HEK293 (cell line): ENCODE measurements around the gene NFKBIA.

Experiments
- BCL11A ChIP-seq: fragments of 450-650 bp; formaldehyde crosslinking; IDR thresholded peaks from 2 replicates; pipeline ENCODE4 v1.5.1; 2016; ENCODE audit warnings: low read depth, missing biosample characterization, missing genetic modification characterization
- GLIS1 ChIP-seq: fragments of 450-650 bp; formaldehyde crosslinking; IDR thresholded peaks from 2 replicates; pipeline ENCODE4 v1.5.1; 2016; ENCODE audit warnings: missing biosample characterization, missing genetic modification characterization
- KLF7 ChIP-seq: fragments of 450-650 bp; formaldehyde crosslinking; IDR thresholded peaks from 2 replicates; pipeline ENCODE4 v1.5.1; 2016; ENCODE audit warnings: missing biosample characterization, missing genetic modification characterization, borderline replicate concordance
- KLF8 ChIP-seq: fragments of 450-650 bp; formaldehyde crosslinking; IDR thresholded peaks from 2 replicates; pipeline ENCODE4 v1.5.1; 2016; ENCODE audit warnings: missing biosample characterization, missing genetic modification characterization
- KLF9 ChIP-seq: fragments of 450-650 bp; formaldehyde crosslinking; IDR thresholded peaks from 2 replicates; pipeline ENCODE4 v1.5.1; 2016; ENCODE audit warnings: missing biosample characterization, missing genetic modification characterization, low read depth
- SP2 ChIP-seq: fragments of 450-650 bp; formaldehyde crosslinking; IDR thresholded peaks from 2 replicates; pipeline ENCODE4 v1.5.1; 2016; ENCODE audit warnings: missing biosample characterization, missing genetic modification characterization
- SP3 ChIP-seq: fragments of 450-650 bp; formaldehyde crosslinking; IDR thresholded peaks from 2 replicates; pipeline ENCODE4 v1.5.1; 2016; ENCODE audit warnings: missing biosample characterization, missing genetic modification characterization
- ZBTB21 ChIP-seq: fragments of 450-650 bp; formaldehyde crosslinking; IDR thresholded peaks from 2 replicates; pipeline ENCODE4 v1.5.1; 2017; ENCODE audit warnings: missing biosample characterization, missing genetic modification characterization
- ZNF10 ChIP-seq: fragments of 450-650 bp; formaldehyde crosslinking; IDR thresholded peaks from 2 replicates; pipeline ENCODE4 v1.5.1; 2017; ENCODE audit warnings: missing biosample characterization, missing genetic modification characterization
- ZNF248 ChIP-seq: fragments of 450-650 bp; formaldehyde crosslinking; IDR thresholded peaks from 2 replicates; pipeline ENCODE4 v1.5.1; 2017; ENCODE audit warnings: missing biosample characterization, missing genetic modification characterization
- ZNF302 ChIP-seq: fragments of 450-650 bp; formaldehyde crosslinking; IDR thresholded peaks from 2 replicates; pipeline ENCODE4 v1.5.1; 2016; ENCODE audit warnings: missing biosample characterization, missing genetic modification characterization, low read depth
- ZNF341 ChIP-seq: fragments of 450-650 bp; formaldehyde crosslinking; IDR thresholded peaks from 2 replicates; pipeline ENCODE4; 2016; ENCODE audit warnings: low read depth, missing biosample characterization, missing genetic modification characterization
- ZNF423 ChIP-seq: fragments of 450-650 bp; formaldehyde crosslinking; IDR thresholded peaks from 2 replicates; pipeline ENCODE4 v1.5.1; 2016; ENCODE audit warnings: missing biosample characterization, missing genetic modification characterization
- ZNF660 ChIP-seq: fragments of 450-650 bp; IDR thresholded peaks from 2 replicates; pipeline ENCODE4 v1.5.1; 2018; ENCODE audit warnings: missing biosample characterization, mild to moderate bottlenecking, missing genetic modification characterization
- ZXDB ChIP-seq: fragments of 450-650 bp; formaldehyde crosslinking; IDR thresholded peaks from 2 replicates; pipeline ENCODE4 v1.5.1; 2016; ENCODE audit warnings: missing biosample characterization, missing genetic modification characterization
- TF ChIP-seq, protein P1 (sequence below): fragments of 450-650 bp; formaldehyde crosslinking; IDR thresholded peaks from 2 replicates; pipeline ENCODE4 v1.5.1; 2016; ENCODE audit warnings: missing biosample characterization, missing genetic modification characterization
- TF ChIP-seq, protein P2 (sequence below): fragments of 450-650 bp; formaldehyde crosslinking; IDR thresholded peaks from 2 replicates; pipeline ENCODE4 v1.5.1; 2016; ENCODE audit warnings: missing biosample characterization, missing genetic modification characterization
- TF ChIP-seq, protein P3 (sequence below): fragments of 450-650 bp; formaldehyde crosslinking; IDR thresholded peaks from 2 replicates; pipeline ENCODE4 v1.5.1; 2016; ENCODE audit warnings: missing biosample characterization, missing genetic modification characterization
- TF ChIP-seq, protein P4 (sequence below): fragments of 450-650 bp; formaldehyde crosslinking; optimal IDR thresholded peaks from 2 replicates; pipeline ENCODE3; 2016; ENCODE audit warnings: missing biosample characterization, mild to moderate bottlenecking, missing genetic modification characterization
- TF ChIP-seq, protein P5 (sequence below): fragments of 450-650 bp; formaldehyde crosslinking; IDR thresholded peaks from 2 replicates; pipeline ENCODE4 v1.5.1; 2016; ENCODE audit warnings: missing biosample characterization, missing genetic modification characterization
- TF ChIP-seq, protein P6 (sequence below): fragments of 450-650 bp; formaldehyde crosslinking; IDR thresholded peaks from 2 replicates; pipeline ENCODE4 v1.5.1; 2016; ENCODE audit warnings: missing biosample characterization, missing genetic modification characterization, borderline replicate concordance
- TF ChIP-seq, protein P7 (sequence below): fragments of 450-650 bp; formaldehyde crosslinking; IDR thresholded peaks from 2 replicates; pipeline ENCODE4 v1.5.1; 2016; ENCODE audit warnings: missing biosample characterization, missing genetic modification characterization

The NFKBIA gene

DNA sequence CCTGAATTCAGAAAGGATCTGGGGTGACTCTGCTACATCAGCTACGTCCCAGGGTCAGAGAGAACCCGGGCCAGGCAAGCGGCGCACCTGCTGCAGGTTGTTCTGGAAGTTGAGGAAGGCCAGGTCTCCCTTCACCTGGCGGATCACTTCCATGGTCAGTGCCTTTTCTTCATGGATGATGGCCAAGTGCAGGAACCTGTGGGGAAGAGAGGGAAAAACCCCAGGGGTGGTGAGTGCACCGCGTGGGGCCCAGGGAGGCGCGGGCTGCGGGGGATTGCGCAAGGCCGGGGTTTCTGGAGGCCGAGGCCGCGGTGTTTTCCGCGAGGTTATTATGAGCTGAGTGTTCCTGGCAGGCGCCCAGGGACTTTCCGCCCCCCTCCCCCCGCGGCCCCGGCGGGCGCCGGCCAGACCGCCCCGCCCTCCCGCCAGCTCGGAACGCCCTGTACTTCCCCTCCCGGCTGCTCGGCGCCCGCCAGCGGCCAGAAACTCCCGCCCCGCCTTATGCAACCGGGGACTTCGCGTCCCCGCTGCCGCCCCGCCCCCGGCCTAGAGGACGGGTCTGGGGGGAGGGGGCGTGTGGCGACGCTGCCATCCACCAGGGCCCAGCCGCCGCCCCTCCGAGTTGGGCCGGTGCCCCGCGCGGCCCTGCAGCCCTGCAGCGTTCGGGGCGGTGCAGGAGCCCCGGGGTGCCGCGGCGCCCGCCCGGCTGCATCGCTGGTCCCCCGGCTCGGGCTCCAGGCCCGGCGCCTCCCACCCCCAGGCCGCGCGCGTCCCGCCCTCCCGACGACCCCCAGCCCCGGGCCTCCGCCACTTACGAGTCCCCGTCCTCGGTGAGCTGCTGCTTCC, 723 bp downstream of the NFKBIA start (continued):
- TF ChIP-seq, protein P1, sequence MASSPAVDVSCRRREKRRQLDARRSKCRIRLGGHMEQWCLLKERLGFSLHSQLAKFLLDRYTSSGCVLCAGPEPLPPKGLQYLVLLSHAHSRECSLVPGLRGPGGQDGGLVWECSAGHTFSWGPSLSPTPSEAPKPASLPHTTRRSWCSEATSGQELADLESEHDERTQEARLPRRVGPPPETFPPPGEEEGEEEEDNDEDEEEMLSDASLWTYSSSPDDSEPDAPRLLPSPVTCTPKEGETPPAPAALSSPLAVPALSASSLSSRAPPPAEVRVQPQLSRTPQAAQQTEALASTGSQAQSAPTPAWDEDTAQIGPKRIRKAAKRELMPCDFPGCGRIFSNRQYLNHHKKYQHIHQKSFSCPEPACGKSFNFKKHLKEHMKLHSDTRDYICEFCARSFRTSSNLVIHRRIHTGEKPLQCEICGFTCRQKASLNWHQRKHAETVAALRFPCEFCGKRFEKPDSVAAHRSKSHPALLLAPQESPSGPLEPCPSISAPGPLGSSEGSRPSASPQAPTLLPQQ (tag by site-specific recombination), result peak; percentile 96
- TF ChIP-seq, protein P2, sequence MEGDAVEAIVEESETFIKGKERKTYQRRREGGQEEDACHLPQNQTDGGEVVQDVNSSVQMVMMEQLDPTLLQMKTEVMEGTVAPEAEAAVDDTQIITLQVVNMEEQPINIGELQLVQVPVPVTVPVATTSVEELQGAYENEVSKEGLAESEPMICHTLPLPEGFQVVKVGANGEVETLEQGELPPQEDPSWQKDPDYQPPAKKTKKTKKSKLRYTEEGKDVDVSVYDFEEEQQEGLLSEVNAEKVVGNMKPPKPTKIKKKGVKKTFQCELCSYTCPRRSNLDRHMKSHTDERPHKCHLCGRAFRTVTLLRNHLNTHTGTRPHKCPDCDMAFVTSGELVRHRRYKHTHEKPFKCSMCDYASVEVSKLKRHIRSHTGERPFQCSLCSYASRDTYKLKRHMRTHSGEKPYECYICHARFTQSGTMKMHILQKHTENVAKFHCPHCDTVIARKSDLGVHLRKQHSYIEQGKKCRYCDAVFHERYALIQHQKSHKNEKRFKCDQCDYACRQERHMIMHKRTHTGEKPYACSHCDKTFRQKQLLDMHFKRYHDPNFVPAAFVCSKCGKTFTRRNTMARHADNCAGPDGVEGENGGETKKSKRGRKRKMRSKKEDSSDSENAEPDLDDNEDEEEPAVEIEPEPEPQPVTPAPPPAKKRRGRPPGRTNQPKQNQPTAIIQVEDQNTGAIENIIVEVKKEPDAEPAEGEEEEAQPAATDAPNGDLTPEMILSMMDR (tag by site-specific recombination), result no peak
- TF ChIP-seq GLIS1, result peak; percentile 99
- peak; percentile 25; the same call in 1 of the 2 replicates for TF ChIP-seq KLF9 (tag by site-specific recombination)
- TF ChIP-seq ZNF660 (tag by site-specific recombination), result no peak; the same call in 1 of the 2 replicates
- TF ChIP-seq, protein P3, sequence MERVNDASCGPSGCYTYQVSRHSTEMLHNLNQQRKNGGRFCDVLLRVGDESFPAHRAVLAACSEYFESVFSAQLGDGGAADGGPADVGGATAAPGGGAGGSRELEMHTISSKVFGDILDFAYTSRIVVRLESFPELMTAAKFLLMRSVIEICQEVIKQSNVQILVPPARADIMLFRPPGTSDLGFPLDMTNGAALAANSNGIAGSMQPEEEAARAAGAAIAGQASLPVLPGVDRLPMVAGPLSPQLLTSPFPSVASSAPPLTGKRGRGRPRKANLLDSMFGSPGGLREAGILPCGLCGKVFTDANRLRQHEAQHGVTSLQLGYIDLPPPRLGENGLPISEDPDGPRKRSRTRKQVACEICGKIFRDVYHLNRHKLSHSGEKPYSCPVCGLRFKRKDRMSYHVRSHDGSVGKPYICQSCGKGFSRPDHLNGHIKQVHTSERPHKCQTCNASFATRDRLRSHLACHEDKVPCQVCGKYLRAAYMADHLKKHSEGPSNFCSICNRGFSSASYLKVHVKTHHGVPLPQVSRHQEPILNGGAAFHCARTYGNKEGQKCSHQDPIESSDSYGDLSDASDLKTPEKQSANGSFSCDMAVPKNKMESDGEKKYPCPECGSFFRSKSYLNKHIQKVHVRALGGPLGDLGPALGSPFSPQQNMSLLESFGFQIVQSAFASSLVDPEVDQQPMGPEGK (tag by site-specific recombination), result peak; percentile 77
- TF ChIP-seq, protein P4, sequence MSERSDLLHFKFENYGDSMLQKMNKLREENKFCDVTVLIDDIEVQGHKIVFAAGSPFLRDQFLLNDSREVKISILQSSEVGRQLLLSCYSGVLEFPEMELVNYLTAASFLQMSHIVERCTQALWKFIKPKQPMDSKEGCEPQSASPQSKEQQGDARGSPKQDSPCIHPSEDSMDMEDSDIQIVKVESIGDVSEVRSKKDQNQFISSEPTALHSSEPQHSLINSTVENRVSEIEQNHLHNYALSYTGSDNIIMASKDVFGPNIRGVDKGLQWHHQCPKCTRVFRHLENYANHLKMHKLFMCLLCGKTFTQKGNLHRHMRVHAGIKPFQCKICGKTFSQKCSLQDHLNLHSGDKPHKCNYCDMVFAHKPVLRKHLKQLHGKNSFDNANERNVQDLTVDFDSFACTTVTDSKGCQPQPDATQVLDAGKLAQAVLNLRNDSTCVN (tag by site-specific recombination), result peak; percentile 44
- TF ChIP-seq KLF8 (tag by site-specific recombination), result peak; percentile 73
- TF ChIP-seq ZBTB21, result no peak
- TF ChIP-seq ZNF423 (tag by site-specific recombination), result 0 out of 2 replicates have a peak, but pooled peaks have one; percentile 54
- TF ChIP-seq ZNF10 (tag by site-specific recombination), result 0 out of 2 replicates have a peak, but pooled peaks have one; percentile 26
- TF ChIP-seq, protein P5, sequence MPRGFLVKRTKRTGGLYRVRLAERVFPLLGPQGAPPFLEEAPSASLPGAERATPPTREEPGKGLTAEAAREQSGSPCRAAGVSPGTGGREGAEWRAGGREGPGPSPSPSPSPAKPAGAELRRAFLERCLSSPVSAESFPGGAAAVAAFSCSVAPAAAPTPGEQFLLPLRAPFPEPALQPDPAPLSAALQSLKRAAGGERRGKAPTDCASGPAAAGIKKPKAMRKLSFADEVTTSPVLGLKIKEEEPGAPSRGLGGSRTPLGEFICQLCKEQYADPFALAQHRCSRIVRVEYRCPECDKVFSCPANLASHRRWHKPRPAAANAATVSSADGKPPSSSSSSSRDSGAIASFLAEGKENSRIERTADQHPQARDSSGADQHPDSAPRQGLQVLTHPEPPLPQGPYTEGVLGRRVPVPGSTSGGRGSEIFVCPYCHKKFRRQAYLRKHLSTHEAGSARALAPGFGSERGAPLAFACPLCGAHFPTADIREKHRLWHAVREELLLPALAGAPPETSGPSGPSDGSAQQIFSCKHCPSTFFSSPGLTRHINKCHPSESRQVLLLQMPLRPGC (tag by site-specific recombination), result peak; percentile 52; the same call in 1 of the 2 replicates
- TF ChIP-seq ZNF341 (tag by site-specific recombination), result peak; percentile 74
- peak; percentile 55 for TF ChIP-seq SP3 (tag by site-specific recombination)
- TF ChIP-seq BCL11A, result no peak
- no peak for TF ChIP-seq ZNF302 (tag by site-specific recombination)
- TF ChIP-seq, protein P6, sequence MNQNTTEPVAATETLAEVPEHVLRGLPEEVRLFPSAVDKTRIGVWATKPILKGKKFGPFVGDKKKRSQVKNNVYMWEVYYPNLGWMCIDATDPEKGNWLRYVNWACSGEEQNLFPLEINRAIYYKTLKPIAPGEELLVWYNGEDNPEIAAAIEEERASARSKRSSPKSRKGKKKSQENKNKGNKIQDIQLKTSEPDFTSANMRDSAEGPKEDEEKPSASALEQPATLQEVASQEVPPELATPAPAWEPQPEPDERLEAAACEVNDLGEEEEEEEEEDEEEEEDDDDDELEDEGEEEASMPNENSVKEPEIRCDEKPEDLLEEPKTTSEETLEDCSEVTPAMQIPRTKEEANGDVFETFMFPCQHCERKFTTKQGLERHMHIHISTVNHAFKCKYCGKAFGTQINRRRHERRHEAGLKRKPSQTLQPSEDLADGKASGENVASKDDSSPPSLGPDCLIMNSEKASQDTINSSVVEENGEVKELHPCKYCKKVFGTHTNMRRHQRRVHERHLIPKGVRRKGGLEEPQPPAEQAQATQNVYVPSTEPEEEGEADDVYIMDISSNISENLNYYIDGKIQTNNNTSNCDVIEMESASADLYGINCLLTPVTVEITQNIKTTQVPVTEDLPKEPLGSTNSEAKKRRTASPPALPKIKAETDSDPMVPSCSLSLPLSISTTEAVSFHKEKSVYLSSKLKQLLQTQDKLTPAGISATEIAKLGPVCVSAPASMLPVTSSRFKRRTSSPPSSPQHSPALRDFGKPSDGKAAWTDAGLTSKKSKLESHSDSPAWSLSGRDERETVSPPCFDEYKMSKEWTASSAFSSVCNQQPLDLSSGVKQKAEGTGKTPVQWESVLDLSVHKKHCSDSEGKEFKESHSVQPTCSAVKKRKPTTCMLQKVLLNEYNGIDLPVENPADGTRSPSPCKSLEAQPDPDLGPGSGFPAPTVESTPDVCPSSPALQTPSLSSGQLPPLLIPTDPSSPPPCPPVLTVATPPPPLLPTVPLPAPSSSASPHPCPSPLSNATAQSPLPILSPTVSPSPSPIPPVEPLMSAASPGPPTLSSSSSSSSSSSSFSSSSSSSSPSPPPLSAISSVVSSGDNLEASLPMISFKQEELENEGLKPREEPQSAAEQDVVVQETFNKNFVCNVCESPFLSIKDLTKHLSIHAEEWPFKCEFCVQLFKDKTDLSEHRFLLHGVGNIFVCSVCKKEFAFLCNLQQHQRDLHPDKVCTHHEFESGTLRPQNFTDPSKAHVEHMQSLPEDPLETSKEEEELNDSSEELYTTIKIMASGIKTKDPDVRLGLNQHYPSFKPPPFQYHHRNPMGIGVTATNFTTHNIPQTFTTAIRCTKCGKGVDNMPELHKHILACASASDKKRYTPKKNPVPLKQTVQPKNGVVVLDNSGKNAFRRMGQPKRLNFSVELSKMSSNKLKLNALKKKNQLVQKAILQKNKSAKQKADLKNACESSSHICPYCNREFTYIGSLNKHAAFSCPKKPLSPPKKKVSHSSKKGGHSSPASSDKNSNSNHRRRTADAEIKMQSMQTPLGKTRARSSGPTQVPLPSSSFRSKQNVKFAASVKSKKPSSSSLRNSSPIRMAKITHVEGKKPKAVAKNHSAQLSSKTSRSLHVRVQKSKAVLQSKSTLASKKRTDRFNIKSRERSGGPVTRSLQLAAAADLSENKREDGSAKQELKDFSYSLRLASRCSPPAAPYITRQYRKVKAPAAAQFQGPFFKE (tag by site-specific recombination), result no peak
- TF ChIP-seq KLF7, result peak; percentile 66; the same call in 1 of the 2 replicates
- peak; percentile 87 for TF ChIP-seq ZXDB (tag by site-specific recombination)
- peak; percentile 55 for TF ChIP-seq SP2 (tag by site-specific recombination)
- no peak for TF ChIP-seq ZNF248 (tag by site-specific recombination)
- TF ChIP-seq, protein P7, sequence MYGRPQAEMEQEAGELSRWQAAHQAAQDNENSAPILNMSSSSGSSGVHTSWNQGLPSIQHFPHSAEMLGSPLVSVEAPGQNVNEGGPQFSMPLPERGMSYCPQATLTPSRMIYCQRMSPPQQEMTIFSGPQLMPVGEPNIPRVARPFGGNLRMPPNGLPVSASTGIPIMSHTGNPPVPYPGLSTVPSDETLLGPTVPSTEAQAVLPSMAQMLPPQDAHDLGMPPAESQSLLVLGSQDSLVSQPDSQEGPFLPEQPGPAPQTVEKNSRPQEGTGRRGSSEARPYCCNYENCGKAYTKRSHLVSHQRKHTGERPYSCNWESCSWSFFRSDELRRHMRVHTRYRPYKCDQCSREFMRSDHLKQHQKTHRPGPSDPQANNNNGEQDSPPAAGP (tag by site-specific recombination), result peak; percentile 43; the same call in 1 of the 2 replicates
